OCI-LY3 (cell line): Measurements from ENCODE around the gene B4GALT4.

Source experiments
- EZH2phosphoT487 ChIP-seq: fragments of 200-600 bp; shearing (Covaris generic); IDR thresholded peaks from 2 replicates; pipeline ENCODE4 v1.6.1; 2018; ENCODE audit warnings: antibody characterized with exemption, mixed run types, low read depth
- TF ChIP-seq, protein P1 (sequence below): fragments of 200-600, 300-600 bp; sonication (generic); IDR thresholded peaks from 2 replicates; pipeline ENCODE4 v1.5.1; 2014; ENCODE audit warnings: antibody characterized with exemption, low read length, low read depth

DNA sequence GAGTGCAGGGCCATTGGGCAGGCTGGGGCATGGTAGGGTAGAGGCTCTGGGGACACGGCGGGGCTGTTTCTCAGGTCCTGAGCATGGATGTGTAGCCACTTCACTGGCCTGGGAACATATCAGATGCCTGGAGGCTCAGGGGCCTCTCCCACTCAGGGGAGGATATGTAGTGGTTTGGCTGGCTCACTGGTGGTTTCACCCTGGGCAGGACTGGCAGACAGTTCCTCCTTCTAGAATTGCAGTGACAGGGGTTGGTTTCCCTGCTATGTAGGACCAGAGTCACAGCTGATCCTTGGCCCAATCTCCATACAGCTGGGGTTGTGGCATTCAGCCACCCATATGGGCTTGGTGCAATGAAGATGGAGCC lies 48.7 kb upstream of the B4GALT4 start:
- TF ChIP-seq, protein P1, sequence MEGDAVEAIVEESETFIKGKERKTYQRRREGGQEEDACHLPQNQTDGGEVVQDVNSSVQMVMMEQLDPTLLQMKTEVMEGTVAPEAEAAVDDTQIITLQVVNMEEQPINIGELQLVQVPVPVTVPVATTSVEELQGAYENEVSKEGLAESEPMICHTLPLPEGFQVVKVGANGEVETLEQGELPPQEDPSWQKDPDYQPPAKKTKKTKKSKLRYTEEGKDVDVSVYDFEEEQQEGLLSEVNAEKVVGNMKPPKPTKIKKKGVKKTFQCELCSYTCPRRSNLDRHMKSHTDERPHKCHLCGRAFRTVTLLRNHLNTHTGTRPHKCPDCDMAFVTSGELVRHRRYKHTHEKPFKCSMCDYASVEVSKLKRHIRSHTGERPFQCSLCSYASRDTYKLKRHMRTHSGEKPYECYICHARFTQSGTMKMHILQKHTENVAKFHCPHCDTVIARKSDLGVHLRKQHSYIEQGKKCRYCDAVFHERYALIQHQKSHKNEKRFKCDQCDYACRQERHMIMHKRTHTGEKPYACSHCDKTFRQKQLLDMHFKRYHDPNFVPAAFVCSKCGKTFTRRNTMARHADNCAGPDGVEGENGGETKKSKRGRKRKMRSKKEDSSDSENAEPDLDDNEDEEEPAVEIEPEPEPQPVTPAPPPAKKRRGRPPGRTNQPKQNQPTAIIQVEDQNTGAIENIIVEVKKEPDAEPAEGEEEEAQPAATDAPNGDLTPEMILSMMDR, result no peak
- no peak for TF ChIP-seq EZH2phosphoT487
